GM12878 (cell line): ENCODE data around the gene PPP1R18. TPM values are rescaled to one million over a fixed set of nuclear protein-coding genes. Genes with fewer than 3 reads are reported as not detected.

ENCODE experiments used
- CBX3 ChIP-seq: fragments of 200-600 bp; sonication (generic); IDR thresholded peaks from 2 replicates; pipeline ENCODE4 v1.6.1; 2016; ENCODE audit warnings: low read depth, borderline replicate concordance
- CHD2 ChIP-seq: IDR thresholded peaks from 2 replicates; pipeline ENCODE4 v1.6.1; 2011; ENCODE audit warnings: low read depth, low read length, improper control_type of control experiment, borderline replicate concordance
- IKZF1 ChIP-seq: fragments of 450-650 bp; conservative IDR thresholded peaks from 2 replicates; pipeline ENCODE4 v1.6.1; 2017; ENCODE audit warnings: antibody characterized with exemption, mild to moderate bottlenecking
- SPI1 ChIP-seq: IDR thresholded peaks from 2 replicates; pipeline ENCODE4 v1.6.1; 2011; ENCODE audit warnings: low read depth, mild to moderate bottlenecking, low read length, moderate library complexity, borderline replicate concordance; ENCODE audit not compliant: insufficient read depth
- YY1 ChIP-seq: IDR thresholded peaks from 2 replicates; pipeline ENCODE4 v1.6.1; 2011; ENCODE audit warnings: low read depth, mild to moderate bottlenecking, low read length
- polyA plus RNA-seq, 11 experiments: library from polyadenylated mRNA; depleted of rRNA in 4 of 11; unstranded in 6 of 11; stranded (reverse) in 5 of 11; fragments of >200 nt; fragmentation: Nextera tagmentation in 4 of 11; fragmentation: Illumina TruSeq in 1 of 11; extraction: Ambion mirVana in 4 of 11; extraction: Trizol in 1 of 11; gene quantifications; 1 replicate in 1 of 11; 2 replicates in 10 of 11; pipeline versions ENCODE4 v1.2.1 to v1.2.3, GENCODE V29; 2011 to 2016; ENCODE audit warnings: inconsistent platforms in 2 of 11, missing spikeins in 2 of 11, low read depth in 1 of 11
- total RNA-seq, 4 experiments: library from RNA; depleted of rRNA in 3 of 4; stranded (reverse); fragments of >200 nt in 3 of 4; fragmentation: Illumina TruSeq in 1 of 4; extraction: Trizol in 1 of 4; gene quantifications; 2 replicates each; pipeline versions ENCODE4 v1.2.1 to v1.2.3, GENCODE V29; 2013 to 2021
- TF ChIP-seq, protein P1 (sequence below), 3 experiments: IDR thresholded peaks in 2 of 3; conservative IDR thresholded peaks in 1 of 3; 2 replicates each; pipeline ENCODE4 v1.5.1; 2011; ENCODE audit warnings: low read depth in 3 of 3, low read length in 3 of 3, mild to moderate bottlenecking in 3 of 3, control low read depth in 2 of 3, moderate library complexity in 2 of 3, inconsistent platforms in 1 of 3, mixed read lengths in 1 of 3; ENCODE audit not compliant: control insufficient read depth in 2 of 3, insufficient read depth in 1 of 3; ENCODE audit errors: extremely low read depth in 1 of 3
- TF ChIP-seq, protein P2 (sequence below): fragments of 450-650 bp; IDR thresholded peaks from 2 replicates; pipeline ENCODE4 v1.6.1; 2014; ENCODE audit warnings: mild to moderate bottlenecking
- TF ChIP-seq, protein P3 (sequence below): fragments of 150-350 bp; IDR thresholded peaks from 2 replicates; pipeline ENCODE4 v1.6.1; 2014; ENCODE audit warnings: mild to moderate bottlenecking, low read depth, low read length
- TF ChIP-seq, protein P4 (sequence below): fragments of 450-650 bp; IDR thresholded peaks from 2 replicates; pipeline ENCODE4 v1.6.1; 2017; ENCODE audit warnings: borderline replicate concordance

Gene PPP1R18
- total and polyA plus RNA-seq, 10 of the 15 experiments (the other 5 are each of a cell fraction or from before 2014, with no cell fraction given) = 21.0 to 119 (median 52.6) TPM

DNA sequence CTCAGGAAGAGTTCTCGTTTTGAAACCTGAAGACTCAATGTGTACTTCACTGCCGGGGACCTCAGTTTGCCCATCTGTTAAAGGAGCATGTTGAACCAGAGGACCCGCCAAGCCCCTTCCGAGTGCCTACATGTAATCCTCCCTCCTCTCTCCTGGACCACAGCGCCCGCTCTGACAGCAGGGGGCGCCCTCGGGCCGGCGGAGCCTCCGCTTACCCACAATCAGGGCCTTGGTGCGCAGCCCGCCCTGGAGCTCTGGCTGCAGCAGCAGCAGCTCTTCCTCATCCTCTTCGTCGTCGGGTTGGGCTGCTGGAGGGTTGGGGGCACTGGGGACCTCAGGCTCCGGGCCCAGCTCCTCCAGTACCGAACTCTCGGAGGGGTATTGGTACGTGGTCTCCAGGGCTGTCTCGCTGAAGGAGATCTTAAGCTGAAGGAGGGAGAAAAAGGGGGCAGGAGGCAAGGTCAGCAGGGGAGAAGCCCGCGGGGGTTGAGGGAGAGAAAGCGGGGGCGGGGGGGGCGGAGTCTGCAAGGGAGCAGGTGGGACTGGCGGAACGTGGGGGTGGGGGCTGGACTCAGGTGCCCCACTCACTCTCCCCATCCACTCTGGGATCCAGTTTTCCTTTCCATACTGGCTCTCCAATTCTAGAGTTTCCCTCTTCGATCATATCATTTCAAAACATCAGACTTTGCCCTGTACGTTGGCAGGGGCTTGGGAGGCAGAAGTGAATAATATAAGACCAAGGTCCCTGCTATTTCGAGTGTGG, 7.3 kb downstream of the PPP1R18 start (continued):
- TF ChIP-seq, protein P1, sequence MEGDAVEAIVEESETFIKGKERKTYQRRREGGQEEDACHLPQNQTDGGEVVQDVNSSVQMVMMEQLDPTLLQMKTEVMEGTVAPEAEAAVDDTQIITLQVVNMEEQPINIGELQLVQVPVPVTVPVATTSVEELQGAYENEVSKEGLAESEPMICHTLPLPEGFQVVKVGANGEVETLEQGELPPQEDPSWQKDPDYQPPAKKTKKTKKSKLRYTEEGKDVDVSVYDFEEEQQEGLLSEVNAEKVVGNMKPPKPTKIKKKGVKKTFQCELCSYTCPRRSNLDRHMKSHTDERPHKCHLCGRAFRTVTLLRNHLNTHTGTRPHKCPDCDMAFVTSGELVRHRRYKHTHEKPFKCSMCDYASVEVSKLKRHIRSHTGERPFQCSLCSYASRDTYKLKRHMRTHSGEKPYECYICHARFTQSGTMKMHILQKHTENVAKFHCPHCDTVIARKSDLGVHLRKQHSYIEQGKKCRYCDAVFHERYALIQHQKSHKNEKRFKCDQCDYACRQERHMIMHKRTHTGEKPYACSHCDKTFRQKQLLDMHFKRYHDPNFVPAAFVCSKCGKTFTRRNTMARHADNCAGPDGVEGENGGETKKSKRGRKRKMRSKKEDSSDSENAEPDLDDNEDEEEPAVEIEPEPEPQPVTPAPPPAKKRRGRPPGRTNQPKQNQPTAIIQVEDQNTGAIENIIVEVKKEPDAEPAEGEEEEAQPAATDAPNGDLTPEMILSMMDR (IDR thresholded peaks at IDR 0.05 in 2 of 3, conservative IDR thresholded peaks at IDR 0.05 in 1 of 3; ENCODE audit: control insufficient read depth in 2 of 3, extremely low read depth in 1 of 3, insufficient read depth in 1 of 3, low read depth in 3 of 3, low read length in 3 of 3) = peak; percentile 97 to 98 (median 98); a peak in 5 of 6 replicates
- TF ChIP-seq SPI1 (no peak), IKZF1 (peak; percentile 58), CBX3 (no peak), YY1 (peak; percentile 86), CHD2 (no peak)
- TF ChIP-seq, protein P2, sequence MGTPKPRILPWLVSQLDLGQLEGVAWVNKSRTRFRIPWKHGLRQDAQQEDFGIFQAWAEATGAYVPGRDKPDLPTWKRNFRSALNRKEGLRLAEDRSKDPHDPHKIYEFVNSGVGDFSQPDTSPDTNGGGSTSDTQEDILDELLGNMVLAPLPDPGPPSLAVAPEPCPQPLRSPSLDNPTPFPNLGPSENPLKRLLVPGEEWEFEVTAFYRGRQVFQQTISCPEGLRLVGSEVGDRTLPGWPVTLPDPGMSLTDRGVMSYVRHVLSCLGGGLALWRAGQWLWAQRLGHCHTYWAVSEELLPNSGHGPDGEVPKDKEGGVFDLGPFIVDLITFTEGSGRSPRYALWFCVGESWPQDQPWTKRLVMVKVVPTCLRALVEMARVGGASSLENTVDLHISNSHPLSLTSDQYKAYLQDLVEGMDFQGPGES = no peak
- TF ChIP-seq, protein P3, sequence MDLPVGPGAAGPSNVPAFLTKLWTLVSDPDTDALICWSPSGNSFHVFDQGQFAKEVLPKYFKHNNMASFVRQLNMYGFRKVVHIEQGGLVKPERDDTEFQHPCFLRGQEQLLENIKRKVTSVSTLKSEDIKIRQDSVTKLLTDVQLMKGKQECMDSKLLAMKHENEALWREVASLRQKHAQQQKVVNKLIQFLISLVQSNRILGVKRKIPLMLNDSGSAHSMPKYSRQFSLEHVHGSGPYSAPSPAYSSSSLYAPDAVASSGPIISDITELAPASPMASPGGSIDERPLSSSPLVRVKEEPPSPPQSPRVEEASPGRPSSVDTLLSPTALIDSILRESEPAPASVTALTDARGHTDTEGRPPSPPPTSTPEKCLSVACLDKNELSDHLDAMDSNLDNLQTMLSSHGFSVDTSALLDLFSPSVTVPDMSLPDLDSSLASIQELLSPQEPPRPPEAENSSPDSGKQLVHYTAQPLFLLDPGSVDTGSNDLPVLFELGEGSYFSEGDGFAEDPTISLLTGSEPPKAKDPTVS = no peak
- TF ChIP-seq, protein P4, sequence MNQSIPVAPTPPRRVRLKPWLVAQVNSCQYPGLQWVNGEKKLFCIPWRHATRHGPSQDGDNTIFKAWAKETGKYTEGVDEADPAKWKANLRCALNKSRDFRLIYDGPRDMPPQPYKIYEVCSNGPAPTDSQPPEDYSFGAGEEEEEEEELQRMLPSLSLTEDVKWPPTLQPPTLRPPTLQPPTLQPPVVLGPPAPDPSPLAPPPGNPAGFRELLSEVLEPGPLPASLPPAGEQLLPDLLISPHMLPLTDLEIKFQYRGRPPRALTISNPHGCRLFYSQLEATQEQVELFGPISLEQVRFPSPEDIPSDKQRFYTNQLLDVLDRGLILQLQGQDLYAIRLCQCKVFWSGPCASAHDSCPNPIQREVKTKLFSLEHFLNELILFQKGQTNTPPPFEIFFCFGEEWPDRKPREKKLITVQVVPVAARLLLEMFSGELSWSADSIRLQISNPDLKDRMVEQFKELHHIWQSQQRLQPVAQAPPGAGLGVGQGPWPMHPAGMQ = no peak
